Amygdala (tissue), 56 donors: ENCODE results near the gene FMNL2.

Experiments
- DNase-seq, 56 donors: peaks; one replicate each; lab custom pipeline; 2025; lab: John Stamatoyannopoulos, UW

The FMNL2 gene

GRCh38 chr2:152421521-152422370 is 86.8 kb downstream of the FMNL2 start:
- peak in 2 of 56 donors; percentile 20 to 22 for DNase-seq

GRCh38 chr2:152423684-152424083 is 88.7 kb downstream of the FMNL2 start:
- DNase-seq = no peak

- no peak for DNase-seq
These were observed 91.1 kb downstream of the FMNL2 start for GRCh38 chr2:152425765-152426727.

GRCh38 chr2:152426801-152427200 is 91.8 kb downstream of the FMNL2 start:
- DNase-seq = no peak

GRCh38 chr2:152427902-152428301 is 92.9 kb downstream of the FMNL2 start:
- DNase-seq = no peak

GRCh38 chr2:152428800-152429582 is 94.0 kb downstream of the FMNL2 start:
- DNase-seq = peak in 1 of 56 donors; percentile 17

GRCh38 chr2:152430876-152431275 is 95.9 kb downstream of the FMNL2 start:
- peak in 1 of 56 donors; percentile 28 for DNase-seq

- DNase-seq = no peak
These were observed 96.6 kb downstream of the FMNL2 start for GRCh38 chr2:152431370-152432098.

GRCh38 chr2:152432206-152432653 is 97.3 kb downstream of the FMNL2 start:
- no peak for DNase-seq

GRCh38 chr2:152432765-152433164 is 97.8 kb downstream of the FMNL2 start:
- no peak for DNase-seq

GRCh38 chr2:152433289-152433688 is 98.3 kb downstream of the FMNL2 start:
- no peak for DNase-seq

GRCh38 chr2:152433791-152434190 is 98.8 kb downstream of the FMNL2 start:
- DNase-seq = no peak

GRCh38 chr2:152434395-152435182 is 99.6 kb downstream of the FMNL2 start:
- no peak for DNase-seq

- DNase-seq = no peak
These were observed 101.2 kb downstream of the FMNL2 start for GRCh38 chr2:152436148-152436547.

- DNase-seq = no peak
These were observed 102.5 kb downstream of the FMNL2 start for GRCh38 chr2:152437276-152438108.

- no peak for DNase-seq
These were observed 105.1 kb downstream of the FMNL2 start for GRCh38 chr2:152440049-152440448.

GRCh38 chr2:152440460-152440859 is 105.5 kb downstream of the FMNL2 start:
- DNase-seq = no peak

GRCh38 chr2:152441961-152442360 is 107.0 kb downstream of the FMNL2 start:
- DNase-seq = no peak
